SK-N-SH treated with all-trans-retinoic acid at 6 μM for 48 hours (cell line): ENCODE data around the gene MROH7.

Experiments
- ATAC-seq: fragments of 200-7000 bp; cut with Tn5 transposase; 3 replicates; pipeline ENCODE4 v1.9.1; 2020; ENCODE audit warnings: mild to moderate bottlenecking, moderate library complexity
- ARNTL ChIP-seq: fragments of 450-650 bp; formaldehyde crosslinking; IDR thresholded peaks from 2 replicates; pipeline ENCODE4 v1.5.0; 2020; ENCODE audit warnings: low read depth, mild to moderate bottlenecking, moderate library complexity, borderline replicate concordance
- BACH2 ChIP-seq: fragments of 250-450 bp; sonication (Bioruptor Pico); IDR thresholded peaks from 2 replicates; pipeline ENCODE4 v1.9.0; 2021; ENCODE audit warnings: mild to moderate bottlenecking, borderline replicate concordance
- CREB5 ChIP-seq: fragments of 250-450 bp; sonication (Bioruptor Pico); IDR thresholded peaks from 2 replicates; pipeline ENCODE4 v1.5.1; 2020; ENCODE audit warnings: low read depth, mild to moderate bottlenecking, moderate library complexity
- CSDC2 ChIP-seq: fragments of 250-450 bp; sonication (Bioruptor Pico); IDR thresholded peaks from 2 replicates; pipeline ENCODE4 v1.5.0; 2020; ENCODE audit warnings: mild to moderate bottlenecking, moderate library complexity
- CSRNP3 ChIP-seq: fragments of 250-450 bp; sonication (Bioruptor Pico); IDR thresholded peaks from 2 replicates; pipeline ENCODE4 v1.5.1; 2021; ENCODE audit warnings: mild to moderate bottlenecking, moderate library complexity
- ESRRG ChIP-seq: fragments of 250-450 bp; sonication (Bioruptor Pico); IDR thresholded peaks from 2 replicates; pipeline ENCODE4 v1.6.1; 2021; ENCODE audit warnings: mild to moderate bottlenecking
- GLIS3 ChIP-seq: fragments of 250-450 bp; sonication (Bioruptor Pico); IDR thresholded peaks from 2 replicates; pipeline ENCODE4 v1.5.0; 2020; ENCODE audit warnings: mild to moderate bottlenecking, moderate library complexity
- ISL1 ChIP-seq: fragments of 250-450 bp; sonication (Bioruptor Pico); IDR thresholded peaks from 2 replicates; pipeline ENCODE4 v2.1.2; 2022; ENCODE audit warnings: mild to moderate bottlenecking, moderate library complexity
- OSR1 ChIP-seq: fragments of 250-450 bp; sonication (Bioruptor Pico); IDR thresholded peaks from 2 replicates; pipeline ENCODE4 v1.8.0; 2022; ENCODE audit warnings: moderate library complexity, mild to moderate bottlenecking, inconsistent platforms
- PATZ1 ChIP-seq: fragments of 250-450 bp; sonication (Bioruptor Pico); IDR thresholded peaks from 2 replicates; pipeline ENCODE4 v1.8.0; 2020; ENCODE audit warnings: mild to moderate bottlenecking, moderate library complexity, borderline replicate concordance
- POU6F1 ChIP-seq: fragments of 250-450 bp; sonication (Bioruptor Pico); IDR thresholded peaks from 2 replicates; pipeline ENCODE4 v1.8.0; 2021; ENCODE audit warnings: low read depth, mild to moderate bottlenecking, moderate library complexity, borderline replicate concordance
- PPARA ChIP-seq: fragments of 250-450 bp; sonication (Bioruptor Pico); IDR thresholded peaks from 2 replicates; pipeline ENCODE4 v1.5.0; 2020; ENCODE audit warnings: mild to moderate bottlenecking, borderline replicate concordance
- RARB ChIP-seq: fragments of 250-450 bp; sonication (Bioruptor Pico); IDR thresholded peaks from 2 replicates; pipeline ENCODE4 v1.8.0; 2021; ENCODE audit warnings: mild to moderate bottlenecking, moderate library complexity
- SNAI2 ChIP-seq: fragments of 250-450 bp; sonication (Bioruptor Pico); IDR thresholded peaks from 2 replicates; pipeline ENCODE4 v1.5.0; 2020; ENCODE audit warnings: mild to moderate bottlenecking, moderate library complexity
- TCF4 ChIP-seq: fragments of 250-450 bp; sonication (Bioruptor Pico); IDR thresholded peaks from 2 replicates; pipeline ENCODE4 v1.8.0; 2021; ENCODE audit warnings: mild to moderate bottlenecking, moderate library complexity, borderline replicate concordance
- TOX ChIP-seq: fragments of 250-450 bp; sonication (Bioruptor Pico); IDR thresholded peaks from 2 replicates; pipeline ENCODE4 v1.8.0; 2021; ENCODE audit warnings: mild to moderate bottlenecking, moderate library complexity, borderline replicate concordance
- TSHZ2 ChIP-seq: fragments of 250-450 bp; sonication (Bioruptor Pico); IDR thresholded peaks from 2 replicates; pipeline ENCODE4 v1.5.0; 2020; ENCODE audit warnings: mild to moderate bottlenecking, moderate library complexity
- ZFP3 ChIP-seq: fragments of 250-450 bp; sonication (Bioruptor Pico); IDR thresholded peaks from 2 replicates; pipeline ENCODE4 v1.5.0; 2020; ENCODE audit warnings: mild to moderate bottlenecking, moderate library complexity
- ZFP30 ChIP-seq: fragments of 450-650 bp; formaldehyde crosslinking; IDR thresholded peaks from 2 replicates; pipeline ENCODE4 v1.5.0; 2022; ENCODE audit warnings: mild to moderate bottlenecking, moderate library complexity
- ZNF565 ChIP-seq: fragments of 450-650 bp; formaldehyde crosslinking; conservative IDR thresholded peaks from 2 replicates; pipeline ENCODE4 v1.5.0; 2020; ENCODE audit warnings: low read depth, mild to moderate bottlenecking, moderate library complexity
- ZNF70 ChIP-seq: fragments of 450-650 bp; formaldehyde crosslinking; IDR thresholded peaks from 2 replicates; pipeline ENCODE4 v1.5.0; 2020; ENCODE audit warnings: mild to moderate bottlenecking, moderate library complexity
- ZNF8 ChIP-seq: fragments of 450-650 bp; formaldehyde crosslinking; IDR thresholded peaks from 2 replicates; pipeline ENCODE4 v1.5.0; 2020; ENCODE audit warnings: mild to moderate bottlenecking, moderate library complexity

Gene MROH7

GRCh38 chr1:54701066-54701465 is 59.5 kb downstream of the MROH7 start:
- no peak for ATAC-seq
- TF ChIP-seq ZFP30 (no peak), ZNF70 (no peak)

GRCh38 chr1:54701996-54702395 is 60.4 kb downstream of the MROH7 start:
- no peak for TF ChIP-seq BACH2
- no peak for TF ChIP-seq ISL1 (CRISPR knock-in tag)
- TF ChIP-seq CSRNP3 (CRISPR knock-in tag), result no peak
- TF ChIP-seq TOX (CRISPR knock-in tag), result no peak
- no peak for TF ChIP-seq CSDC2 (CRISPR knock-in tag)
- TF ChIP-seq CREB5, result no peak
- no peak for TF ChIP-seq PPARA (CRISPR knock-in tag)
- TF ChIP-seq GLIS3, result no peak
- TF ChIP-seq OSR1, result no peak
- no peak for TF ChIP-seq SNAI2
- no peak for TF ChIP-seq ZFP30
- TF ChIP-seq ESRRG, result no peak
- no peak for ATAC-seq

GRCh38 chr1:54703471-54703870 is 61.9 kb downstream of the MROH7 start:
- TF ChIP-seq PATZ1 (CRISPR knock-in tag), result no peak
- no peak for TF ChIP-seq POU6F1 (CRISPR knock-in tag)
- no peak for TF ChIP-seq ARNTL (CRISPR knock-in tag)
- TF ChIP-seq PPARA (CRISPR knock-in tag), result no peak
- no peak for TF ChIP-seq TCF4 (CRISPR knock-in tag)
- TF ChIP-seq ZFP30, result no peak
- TF ChIP-seq OSR1, result no peak
- TF ChIP-seq ZNF565, result no peak
- TF ChIP-seq CSDC2 (CRISPR knock-in tag), result no peak
- no peak for TF ChIP-seq ZNF70
- TF ChIP-seq GLIS3, result no peak
- no peak for TF ChIP-seq CREB5
- TF ChIP-seq ISL1 (CRISPR knock-in tag), result no peak
- TF ChIP-seq TOX (CRISPR knock-in tag), result no peak
- no peak for TF ChIP-seq SNAI2
- TF ChIP-seq ZFP3 (CRISPR knock-in tag), result no peak
- TF ChIP-seq ZNF8 (CRISPR knock-in tag), result no peak
- TF ChIP-seq RARB (CRISPR knock-in tag), result no peak
- TF ChIP-seq CSRNP3 (CRISPR knock-in tag), result no peak
- TF ChIP-seq TSHZ2 (CRISPR knock-in tag), result no peak
- no peak for ATAC-seq
